Ectodermal cell (in vitro differentiated cells): ENCODE data around the gene FOXJ3.

Source experiments
- H3K27ac ChIP-seq: 2 replicates; pipeline ENCODE4 v1.7.0; 2013; ENCODE audit warnings: mild to moderate bottlenecking, low read depth, low read length; ENCODE audit not compliant: insufficient read depth, poor library complexity, severe bottlenecking
- H3K27me3 ChIP-seq: 2 replicates; pipeline ENCODE4 v1.7.0; 2013; ENCODE audit warnings: mild to moderate bottlenecking, low read length; ENCODE audit not compliant: insufficient read depth, control insufficient read depth, poor library complexity, severe bottlenecking
- H3K36me3 ChIP-seq: one replicate; pipeline ENCODE4 v1.7.0; 2013; ENCODE audit warnings: low read length; ENCODE audit not compliant: control insufficient read depth, insufficient read depth
- H3K4me1 ChIP-seq: one replicate; pipeline ENCODE4 v1.7.0; 2013; ENCODE audit warnings: low read length; ENCODE audit not compliant: control insufficient read depth, insufficient read depth
- H3K4me3 ChIP-seq: 2 replicates; pipeline ENCODE4 v1.7.0; 2013; ENCODE audit warnings: low read depth, low read length, control low read depth; ENCODE audit not compliant: insufficient read depth
- H3K9me3 ChIP-seq: 2 replicates; pipeline ENCODE4 v1.7.0; 2013; ENCODE audit warnings: mild to moderate bottlenecking, low read length, moderate library complexity; ENCODE audit not compliant: control insufficient read depth
- WGBS, 2 experiments: methylation state at CpG; one replicate each; pipeline ENCODE4 v1.1.7; 2013; ENCODE audit warnings: missing lambda C conversion rate in 2 of 2; 5-methylcytosine and 5-hydroxymethylcytosine counted together

The FOXJ3 gene

DNA sequence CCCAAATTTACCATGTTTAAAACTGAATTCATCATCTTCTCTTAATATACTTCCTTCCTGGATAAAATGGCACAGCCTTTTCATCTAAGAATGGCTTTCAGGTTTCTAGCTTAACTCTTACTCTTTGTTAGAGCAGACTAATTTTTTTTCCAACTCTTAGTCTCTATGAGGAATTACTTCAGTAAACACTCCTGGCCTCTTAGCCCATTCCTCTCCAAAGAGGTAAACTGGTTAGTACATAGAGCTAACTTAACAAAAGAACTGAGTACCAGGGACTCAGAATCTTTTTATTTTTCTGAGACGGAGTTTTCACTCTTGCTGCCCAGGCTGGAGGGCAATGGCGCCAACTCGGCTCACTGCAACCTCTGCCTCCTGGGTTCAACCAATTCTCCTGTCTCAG, 21.1 kb downstream of the FOXJ3 start:
- Histone ChIP-seq H3K27ac (no peak overlapping the region), H3K4me3 (no peak overlapping the region), H3K4me1 (no peaks in the 10 kb centered on the region), H3K9me3 (no peaks in the 10 kb centered on the region), H3K27me3 (no peaks in the 10 kb centered on the region), H3K36me3 (no peaks in the 10 kb centered on the region)
- 90 to 92% methylated on average over 3 of the region's 3 CpGs for WGBS, 2 experiments

GRCh38 chr1:42312576-42313212, 22.3 kb downstream of the FOXJ3 start:
- no peak overlapping the region for H3K4me3 ChIP-seq
- H3K27ac ChIP-seq: no peak overlapping the region
- H3K9me3 ChIP-seq: no peaks in the 10 kb centered on the region
- WGBS, 2 experiments: 66 to 67% methylated on average over 7 of the region's 7 CpGs
- no peaks in the 10 kb centered on the region for H3K36me3 ChIP-seq
- H3K4me1 ChIP-seq: no peaks in the 10 kb centered on the region
- H3K27me3 ChIP-seq: no peaks in the 10 kb centered on the region

DNA sequence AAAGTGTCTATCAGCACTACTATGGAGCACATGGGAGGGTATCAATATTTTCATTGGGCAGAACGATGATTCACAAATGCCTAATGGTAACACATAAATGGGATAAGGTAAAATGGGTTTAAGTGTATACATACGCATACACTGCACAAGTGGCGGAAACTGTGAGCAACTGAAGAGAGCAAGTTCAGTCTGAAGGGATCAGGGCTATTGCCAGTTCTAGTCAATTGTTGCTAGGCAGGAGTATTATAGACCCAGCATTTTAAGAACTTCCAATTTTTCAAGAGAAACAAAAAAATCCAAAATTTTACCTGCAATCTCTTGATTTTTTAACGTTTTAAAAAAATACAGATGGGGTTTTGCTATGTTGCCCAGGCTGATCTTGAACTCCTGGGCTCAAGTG, 23.1 kb downstream of the FOXJ3 start:
- H3K27me3 ChIP-seq: no peaks in the 10 kb centered on the region
- H3K4me3 ChIP-seq: no peak overlapping the region
- no peaks in the 10 kb centered on the region for H3K36me3 ChIP-seq
- H3K9me3 ChIP-seq: no peaks in the 10 kb centered on the region
- WGBS, 2 experiments: 95 to 96% methylated on average over 4 of the region's 4 CpGs
- no peaks in the 10 kb centered on the region for H3K4me1 ChIP-seq
- H3K27ac ChIP-seq: no peak overlapping the region

DNA sequence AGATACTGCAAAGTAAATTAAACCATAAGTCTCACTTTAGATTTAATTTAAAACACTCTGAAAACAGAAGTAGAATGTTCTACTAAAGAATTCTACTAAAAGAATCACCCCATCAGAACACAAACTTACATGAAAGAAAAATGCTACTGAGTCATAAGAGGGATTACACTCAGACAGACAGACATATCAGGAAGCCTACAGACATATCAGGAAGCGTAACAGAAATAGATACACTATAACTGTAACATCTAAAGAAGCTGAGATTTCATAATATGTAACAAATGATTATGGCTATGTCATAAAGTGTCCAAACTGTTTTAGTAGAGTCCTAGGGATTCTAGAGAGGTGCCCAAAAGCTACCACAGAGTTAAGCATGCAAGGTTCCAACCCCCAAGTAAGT, 23.9 kb downstream of the FOXJ3 start:
- WGBS, 2 experiments: 0% methylated on average over 1 of the region's 1 CpG; no CpG with 5 or more reads in 1 of the 2 experiments
- no peaks in the 10 kb centered on the region for H3K4me1 ChIP-seq
- H3K36me3 ChIP-seq: no peaks in the 10 kb centered on the region
- H3K4me3 ChIP-seq: no peak overlapping the region
- H3K27ac ChIP-seq: no peak overlapping the region
- H3K27me3 ChIP-seq: no peaks in the 10 kb centered on the region
- H3K9me3 ChIP-seq: no peaks in the 10 kb centered on the region

GRCh38 chr1:42306977-42307376, 28.1 kb downstream of the FOXJ3 start:
- 94 to 97% methylated on average over 1 of the region's 1 CpG for WGBS, 2 experiments
- H3K27ac ChIP-seq: no peak overlapping the region

GRCh38 chr1:42305639-42306038, 29.4 kb downstream of the FOXJ3 start:
- Histone ChIP-seq H3K4me1 (no peaks in the 10 kb centered on the region), H3K36me3 (peaks cover 17% of the 10 kb centered on the region), H3K27me3 (no peaks in the 10 kb centered on the region), H3K9me3 (no peaks in the 10 kb centered on the region), H3K27ac (no peak overlapping the region), H3K4me3 (no peak overlapping the region)
- 94% methylated on average over 5 of the region's 5 CpGs for WGBS, 2 experiments

More at GRCh38 chr1:42306977-42307376, 28.1 kb downstream of the FOXJ3 start:
- Histone ChIP-seq H3K36me3 (peaks cover 10% of the 10 kb centered on the region), H3K27me3 (no peaks in the 10 kb centered on the region), H3K4me3 (no peak overlapping the region), H3K4me1 (no peaks in the 10 kb centered on the region), H3K9me3 (no peaks in the 10 kb centered on the region)

GRCh38 chr1:42302034-42302433, 33.0 kb downstream of the FOXJ3 start:
- H3K4me1 ChIP-seq: no peaks in the 10 kb centered on the region
- WGBS, 2 experiments: 96 to 97% methylated on average over 1 of the region's 1 CpG
- H3K4me3 ChIP-seq: no peak overlapping the region
- peaks cover 17% of the 10 kb centered on the region for H3K36me3 ChIP-seq
- no peaks in the 10 kb centered on the region for H3K9me3 ChIP-seq
- H3K27me3 ChIP-seq: no peaks in the 10 kb centered on the region
- no peak overlapping the region for H3K27ac ChIP-seq

DNA sequence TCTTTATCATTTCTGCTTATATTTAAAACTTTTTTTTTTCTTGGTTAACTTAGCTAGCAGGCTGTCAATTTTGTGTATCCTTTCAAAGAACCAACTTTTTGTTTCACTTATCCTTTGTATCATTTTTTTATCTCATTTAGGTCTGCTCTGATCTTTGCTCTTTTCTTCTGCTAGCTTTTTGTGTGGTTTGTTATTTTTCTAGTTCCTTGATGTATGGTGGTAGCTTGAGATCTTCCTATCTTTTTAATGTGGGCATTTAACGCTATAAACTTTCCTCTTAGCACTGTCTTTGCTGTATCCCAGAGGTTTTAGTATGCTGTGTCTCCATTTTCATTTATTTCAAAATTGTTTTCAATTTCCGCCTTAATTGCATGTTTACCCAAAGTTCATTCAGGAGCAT, 36.5 kb downstream of the FOXJ3 start:
- Histone ChIP-seq H3K4me3 (no peak overlapping the region), H3K27me3 (no peaks in the 10 kb centered on the region), H3K27ac (no peak overlapping the region), H3K4me1 (no peaks in the 10 kb centered on the region), H3K9me3 (no peaks in the 10 kb centered on the region), H3K36me3 (peaks cover 12% of the 10 kb centered on the region)
- WGBS, 2 experiments: 90 to 100% methylated on average over 2 of the region's 2 CpGs

GRCh38 chr1:42295816-42296215, 39.2 kb downstream of the FOXJ3 start:
- Histone ChIP-seq H3K4me3 (no peak overlapping the region), H3K9me3 (no peaks in the 10 kb centered on the region), H3K27me3 (no peaks in the 10 kb centered on the region), H3K36me3 (no peaks in the 10 kb centered on the region), H3K4me1 (no peaks in the 10 kb centered on the region), H3K27ac (no peak overlapping the region)
- WGBS, 2 experiments: 91 to 98% methylated on average over 3 to 5 of the region's 5 CpGs

- no peaks in the 10 kb centered on the region for H3K27me3 ChIP-seq
- H3K4me3 ChIP-seq: no peak overlapping the region
- H3K36me3 ChIP-seq: no peaks in the 10 kb centered on the region
- H3K4me1 ChIP-seq: no peaks in the 10 kb centered on the region
- no peaks in the 10 kb centered on the region for H3K9me3 ChIP-seq
- no peak overlapping the region for H3K27ac ChIP-seq
- 88 to 91% methylated on average over 2 of the region's 2 CpGs for WGBS, 2 experiments
Observed at GRCh38 chr1:42290130-42290529, 44.9 kb downstream of the FOXJ3 start.
